Activated CD8-positive, alpha-beta memory T cell treated with anti-CD3 and anti-CD28 coated beads for 24 hours (primary cell): ENCODE data around the gene ORM2.

Experiments
- DNase-seq: peaks from one replicate; pipeline ENCODE4 v3.0.0-alpha.2; 2020

Gene ORM2

GRCh38 chr9:114371973-114372917 lies 42.6 kb downstream of the ORM2 start:
- DNase-seq = peak; percentile 80

GRCh38 chr9:114372921-114373448 lies 43.3 kb downstream of the ORM2 start:
- DNase-seq = peak; percentile 91

GRCh38 chr9:114373960-114374730 lies 44.5 kb downstream of the ORM2 start:
- no peak for DNase-seq

DNA sequence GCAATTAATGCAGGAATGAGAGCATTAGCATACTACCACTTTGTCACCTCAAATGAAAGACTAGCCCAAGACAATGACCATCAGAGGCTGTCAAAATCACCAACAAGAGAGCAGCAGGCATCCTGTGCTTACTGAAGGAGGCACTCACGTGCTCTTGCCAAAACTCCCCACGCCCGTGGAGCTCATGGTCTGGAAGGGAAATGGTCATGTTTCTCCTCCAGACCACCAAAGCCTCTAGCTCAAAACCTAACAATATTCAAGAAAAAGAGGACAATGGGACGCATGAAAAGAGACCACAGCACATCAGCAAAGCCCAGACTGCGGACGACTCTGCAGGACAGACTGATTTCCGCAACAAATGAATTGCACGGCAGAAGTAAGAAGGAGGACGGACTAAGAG lies 45.3 kb downstream of the ORM2 start:
- DNase-seq = no peak

DNA sequence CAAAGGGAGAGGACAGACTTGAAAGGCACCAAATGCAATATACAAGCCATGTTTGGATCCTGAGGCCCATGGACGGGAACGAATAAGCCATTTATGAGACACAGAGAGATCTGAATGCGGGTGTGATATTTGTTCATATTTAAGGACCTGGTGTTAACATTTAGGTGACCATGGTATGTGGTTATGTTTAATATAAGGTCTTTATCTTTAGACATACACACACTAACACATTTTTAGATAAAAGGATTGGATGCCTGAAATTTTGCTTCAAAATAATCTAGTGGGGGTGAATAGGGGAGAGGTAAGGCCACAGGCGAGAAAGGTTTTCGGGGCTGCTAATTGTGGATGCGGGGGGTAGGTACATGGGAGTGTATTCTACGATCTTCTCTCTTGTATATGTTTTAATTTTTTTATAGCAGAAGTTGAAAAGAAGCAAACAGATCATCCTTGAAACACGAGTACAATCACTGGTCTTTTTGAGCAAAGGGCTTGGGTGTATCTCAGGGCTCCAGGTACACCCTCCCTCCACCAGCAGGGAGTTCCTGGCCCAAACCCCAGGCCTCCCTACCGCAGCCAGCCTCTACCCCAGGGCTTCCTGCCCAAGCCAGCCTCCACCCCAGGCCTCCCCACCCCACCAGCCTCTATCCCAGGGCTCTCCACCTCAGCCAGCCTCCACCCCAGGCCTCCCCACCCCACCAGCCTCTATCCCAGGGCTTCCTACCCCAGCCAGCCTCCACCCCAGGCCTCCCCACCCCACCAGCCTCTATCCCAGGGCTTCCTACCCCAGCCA lies 45.9 kb downstream of the ORM2 start:
- no peak for DNase-seq

DNA sequence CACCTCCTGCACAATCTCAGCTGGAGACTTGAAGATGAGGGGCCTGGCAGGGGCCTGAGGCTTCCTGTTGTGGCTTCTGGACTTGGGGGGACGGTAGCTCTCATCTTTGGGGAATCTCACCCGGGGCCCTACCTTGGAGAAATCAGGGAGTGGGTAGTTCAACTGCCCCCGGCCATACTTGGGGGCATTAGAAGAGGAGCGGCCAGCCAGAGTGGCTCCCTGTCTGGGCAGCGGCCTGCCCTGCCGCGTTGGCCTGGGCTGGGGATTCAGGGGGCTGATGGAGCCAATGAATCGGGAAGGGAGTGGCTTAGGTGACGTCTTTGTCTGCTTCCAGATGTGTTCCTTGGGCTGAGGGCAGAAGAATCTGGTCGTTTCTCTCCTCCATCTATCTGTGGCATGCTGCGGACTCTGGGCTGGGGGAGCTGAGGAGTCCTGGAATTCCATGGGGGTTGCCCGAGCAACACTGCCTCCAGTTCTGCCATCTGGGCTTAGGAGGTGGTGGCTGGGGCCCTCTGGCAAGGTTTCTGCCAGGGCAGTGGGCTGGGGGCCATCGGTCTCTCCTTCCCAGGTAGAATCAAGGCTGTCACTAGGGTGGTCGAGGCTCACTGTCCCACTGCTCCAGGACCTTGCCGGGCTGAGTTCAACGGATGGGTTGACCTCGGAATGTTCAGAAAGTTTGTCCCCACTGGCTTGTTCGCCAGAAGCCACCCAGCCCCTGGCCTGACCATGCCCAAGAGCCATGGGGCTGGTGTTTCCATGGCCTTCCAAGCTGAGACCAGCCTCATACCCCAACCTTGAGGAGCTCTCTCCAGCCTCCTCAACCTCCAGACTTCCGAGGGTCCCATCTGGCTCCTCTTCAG lies 47.1 kb downstream of the ORM2 start:
- no peak for DNase-seq

GRCh38 chr9:114378016-114378415 lies 48.3 kb downstream of the ORM2 start:
- DNase-seq = no peak

DNA sequence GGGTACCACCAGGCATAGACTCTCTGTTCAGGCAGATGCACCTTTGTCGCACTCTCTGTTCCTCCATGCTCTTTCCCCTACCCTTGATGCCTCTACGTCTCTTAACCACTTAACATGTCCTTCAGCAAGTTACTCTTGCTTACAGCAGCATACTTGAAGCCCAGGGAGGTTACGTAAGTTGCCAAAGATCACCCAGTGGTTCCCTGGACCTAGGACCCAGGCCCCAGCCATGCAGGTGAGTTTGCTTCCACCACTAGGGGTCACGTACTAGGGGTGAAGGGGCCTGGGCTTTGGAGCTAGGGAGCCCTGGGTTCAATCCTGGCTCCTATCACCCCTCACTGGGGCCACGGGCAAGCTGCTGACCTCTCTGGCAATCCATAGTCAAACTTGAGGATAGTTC lies 49.2 kb downstream of the ORM2 start:
- no peak for DNase-seq
